HG03045 (cell line): ENCODE results near the gene CAPN14.
A peak's percentile ranks its signal among the peaks of the same experiment; 100 is the strongest.

Experiments used
- ATAC-seq: cut with Tn5 transposase; IDR thresholded peaks from one replicate; pipeline ENCODE4 v1.9.1; 2021; ENCODE audit warnings: mild to moderate bottlenecking, moderate library complexity; ENCODE audit not compliant: unreplicated experiment

The CAPN14 gene

DNA sequence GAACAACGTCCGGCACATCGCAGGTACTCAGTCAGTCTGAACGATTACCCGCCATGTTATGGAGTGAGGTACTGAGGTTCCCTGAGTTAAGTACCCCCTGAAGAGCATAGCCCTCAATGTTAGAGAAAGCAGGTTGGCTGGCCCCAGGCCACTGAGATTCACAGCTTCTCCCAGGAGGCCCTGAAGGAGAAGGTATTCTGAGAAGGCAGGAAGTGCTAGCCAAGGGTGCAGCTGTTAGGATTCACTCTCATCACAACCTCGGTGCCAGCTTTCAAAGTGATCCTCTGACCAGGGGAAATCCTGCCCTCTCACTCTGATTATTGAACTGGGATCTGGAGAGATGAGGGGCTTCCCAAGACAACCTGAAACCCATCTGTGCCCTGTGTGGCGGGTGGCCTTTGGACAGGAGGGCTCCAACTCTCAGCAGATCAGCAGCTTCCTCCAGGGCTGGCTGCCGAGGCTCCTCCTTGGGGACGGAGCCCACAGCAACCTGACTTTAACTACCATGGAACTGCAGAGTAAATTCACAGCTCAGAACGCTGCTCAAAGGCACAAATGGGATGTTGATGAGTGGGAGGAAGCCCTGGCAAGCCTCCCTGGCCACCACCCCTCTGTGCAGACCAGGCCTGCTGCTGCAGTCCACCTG lies 24.4 kb upstream of the CAPN14 start:
- no peak for ATAC-seq

- no peak for ATAC-seq
Observed at GRCh38 chr2:31240381-31241365, 23.4 kb upstream of the CAPN14 start.

- no peak for ATAC-seq
Observed at GRCh38 chr2:31239593-31240177, 22.4 kb upstream of the CAPN14 start.

DNA sequence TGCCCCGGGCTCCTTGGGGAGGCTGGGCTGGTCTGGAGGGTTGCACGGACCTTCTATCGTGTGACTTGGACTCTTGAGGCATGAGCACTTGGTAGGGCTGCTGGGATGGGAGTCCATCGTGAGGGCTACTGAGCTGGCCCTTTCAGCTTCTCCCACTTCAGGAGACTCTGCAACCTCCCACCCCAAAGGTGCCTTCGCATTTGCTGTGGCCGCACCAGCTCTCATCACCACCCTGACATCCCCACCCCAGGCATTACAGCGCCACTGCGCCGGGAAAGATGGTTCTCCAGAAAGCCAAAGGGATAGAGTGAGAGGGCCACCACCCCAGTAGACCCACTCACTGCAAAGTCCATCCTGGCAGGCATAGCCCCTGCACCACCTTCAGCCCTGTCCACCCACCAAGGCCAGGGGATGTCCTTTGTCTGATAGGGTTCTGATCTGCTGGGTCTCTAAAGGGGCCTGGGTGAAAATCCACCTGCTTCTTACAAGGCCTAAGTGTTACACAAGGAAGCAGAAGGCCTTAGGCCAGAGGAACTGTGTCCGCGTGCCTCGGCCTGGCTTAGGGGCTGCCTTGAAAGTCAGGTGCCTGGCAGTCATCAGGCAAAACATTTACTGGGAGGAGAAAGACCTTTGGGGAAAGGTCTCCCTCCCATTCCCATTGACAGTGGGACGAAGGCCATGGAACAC lies 21.7 kb upstream of the CAPN14 start:
- no peak for ATAC-seq

GRCh38 chr2:31238126-31238905 lies 21.0 kb upstream of the CAPN14 start:
- no peak for ATAC-seq

DNA sequence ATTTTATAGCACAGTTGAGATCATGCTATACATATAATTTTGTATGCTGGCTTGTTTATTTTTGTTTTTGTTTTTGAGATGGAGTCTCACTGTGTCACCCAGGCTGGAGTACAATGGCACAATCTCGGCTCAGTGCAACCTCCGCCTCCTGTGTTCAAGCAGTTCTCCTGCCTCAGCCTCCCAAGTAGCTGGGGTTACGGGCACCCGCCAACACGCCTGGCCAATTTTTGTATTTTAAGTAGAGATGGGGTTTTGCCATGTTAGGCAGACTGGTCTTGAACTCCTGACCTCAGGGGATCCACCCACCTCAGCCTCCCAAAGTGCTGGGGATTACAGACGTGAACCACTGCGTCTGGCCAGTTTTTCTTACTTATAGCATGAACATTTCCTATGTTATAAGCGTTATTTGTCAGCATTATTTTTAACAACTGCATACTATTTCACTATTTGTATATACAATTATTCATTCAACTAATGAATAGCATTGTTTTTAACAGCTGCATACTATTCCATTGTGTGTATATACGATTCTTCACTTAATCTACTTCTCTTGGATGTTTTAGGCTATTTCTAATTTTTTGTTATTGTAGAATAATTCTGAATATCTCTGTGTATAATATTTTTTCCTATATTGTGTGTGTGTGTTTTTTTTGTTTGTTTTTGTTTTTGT lies 20.2 kb upstream of the CAPN14 start:
- no peak for ATAC-seq

DNA sequence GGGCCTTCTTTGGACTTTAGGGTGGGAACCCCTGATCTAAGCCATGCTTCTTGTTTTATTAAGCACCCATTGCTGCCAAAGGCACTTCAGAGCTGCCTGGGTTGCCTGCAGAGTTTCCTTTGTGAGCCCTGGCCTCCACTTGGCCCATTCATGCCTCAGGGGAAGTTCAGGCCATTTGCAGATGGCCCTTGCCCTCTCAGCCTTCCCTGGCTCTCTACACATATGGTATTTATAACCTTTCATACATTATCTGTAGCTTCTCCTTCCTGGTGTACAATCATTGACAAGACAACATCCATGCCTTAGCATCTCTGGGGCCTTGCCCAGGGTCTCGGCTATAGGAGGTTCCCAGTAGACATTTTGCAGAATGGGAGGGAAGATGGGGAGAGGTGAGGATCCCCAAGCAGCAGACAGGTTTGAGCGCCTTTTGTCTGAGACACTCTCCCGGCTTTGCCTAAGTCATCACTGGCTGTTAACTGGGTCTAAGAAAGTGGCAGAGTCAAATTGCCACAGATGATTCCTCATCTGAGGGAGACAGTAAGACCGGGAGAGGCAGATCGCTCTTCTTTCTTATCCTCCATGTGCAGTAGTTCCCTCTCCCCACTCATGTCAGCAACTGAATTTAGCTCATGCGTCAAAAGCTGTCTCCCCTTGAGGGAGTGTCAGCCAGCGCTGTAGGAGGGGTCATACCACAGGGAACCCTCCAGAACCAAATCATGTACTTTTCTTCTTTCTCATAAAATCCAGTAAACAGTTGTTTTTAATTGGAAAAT lies 19.3 kb upstream of the CAPN14 start:
- no peak for ATAC-seq

- ATAC-seq: no peak
Observed at GRCh38 chr2:31235504-31235902, 18.2 kb upstream of the CAPN14 start.

DNA sequence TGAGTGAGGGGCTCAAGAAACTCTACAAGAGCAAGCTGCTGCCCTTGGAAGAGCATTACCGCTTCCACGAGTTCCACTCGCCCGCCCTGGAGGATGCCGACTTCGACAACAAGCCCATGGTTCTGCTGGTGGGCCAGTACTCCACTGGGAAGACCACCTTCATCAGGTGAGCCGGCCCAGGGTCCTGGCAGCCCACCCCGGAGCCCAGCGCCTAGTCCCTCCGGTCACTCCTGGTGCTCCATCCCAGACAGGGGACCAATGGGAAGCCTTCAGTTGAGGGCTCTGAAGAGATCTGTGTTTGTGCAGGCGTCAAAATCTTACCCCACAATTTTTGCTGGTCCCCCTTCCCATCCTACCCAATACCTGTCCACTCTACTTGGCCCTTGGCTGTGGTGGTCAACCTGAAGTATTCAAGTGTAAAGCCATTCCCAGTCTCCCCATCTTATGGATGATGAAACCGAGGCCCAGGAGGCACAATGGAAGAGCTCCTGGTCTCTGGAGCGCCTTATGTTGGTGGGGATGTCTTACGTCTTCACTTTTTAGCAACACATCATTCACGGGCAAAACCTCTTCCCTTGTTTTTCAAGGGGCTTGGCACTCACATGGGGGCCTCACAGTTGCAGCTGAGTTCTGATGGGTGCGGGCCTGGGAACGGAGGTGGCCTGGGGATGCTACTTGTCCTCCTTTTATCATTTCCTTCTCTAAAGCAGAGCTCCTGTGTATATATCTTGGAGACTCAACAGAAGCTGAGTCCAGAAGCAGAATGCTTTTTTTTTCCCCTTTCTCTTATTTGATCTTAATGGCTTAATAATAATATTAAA lies 17.6 kb upstream of the CAPN14 start:
- no peak for ATAC-seq

GRCh38 chr2:31233741-31234682 lies 16.7 kb upstream of the CAPN14 start, which contains the start of gene EHD3:
Gene EHD3, plus strand, starts transcription at chr2:31234152. Its CDS starts 470 bp downstream, at chr2:31234622.
- peak; percentile 90 for ATAC-seq

DNA sequence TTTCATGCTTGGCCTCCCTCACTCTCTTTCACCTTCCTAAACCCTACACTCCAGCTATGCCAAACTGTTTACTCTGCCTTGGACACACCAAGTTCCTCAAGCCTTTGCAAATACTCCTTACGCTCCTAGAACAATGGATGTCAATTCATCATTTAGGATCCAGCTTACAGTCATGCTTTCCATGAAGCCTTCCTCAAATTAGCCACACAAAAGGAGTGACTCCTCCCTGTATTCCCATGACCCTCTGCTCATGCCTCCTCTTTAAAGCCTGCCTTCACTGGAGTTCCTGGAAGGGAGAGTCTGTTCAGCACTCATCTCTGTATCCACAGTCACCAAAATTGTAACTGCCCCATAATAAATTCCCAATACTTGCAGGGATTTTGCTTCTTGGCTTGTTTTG lies 15.9 kb upstream of the CAPN14 start:
- no peak for ATAC-seq

GRCh38 chr2:31232586-31232985 lies 15.3 kb upstream of the CAPN14 start:
- no peak for ATAC-seq

GRCh38 chr2:31231571-31232302 lies 14.4 kb upstream of the CAPN14 start:
- no peak for ATAC-seq

GRCh38 chr2:31230751-31231150 lies 13.4 kb upstream of the CAPN14 start:
- no peak for ATAC-seq

DNA sequence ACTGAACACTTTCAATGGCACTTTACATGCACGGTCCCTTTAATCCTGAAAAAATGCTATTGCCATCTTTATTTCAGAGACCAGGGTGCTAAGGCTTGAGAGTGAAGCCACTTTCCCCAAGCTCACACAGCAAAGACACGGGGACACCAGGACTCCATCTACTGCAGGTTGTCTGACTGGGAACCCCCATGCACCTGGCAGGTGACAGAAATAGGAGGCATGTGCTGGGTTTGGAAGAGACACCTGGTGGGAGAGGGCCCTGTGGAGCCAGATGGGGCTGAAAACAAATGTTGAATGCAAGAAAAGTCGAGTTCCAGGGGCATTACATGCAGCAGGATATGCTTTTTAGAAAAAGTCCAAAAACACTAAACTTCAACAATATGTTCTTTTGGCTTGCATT lies 11.4 kb upstream of the CAPN14 start:
- no peak for ATAC-seq

- ATAC-seq: no peak
Observed at GRCh38 chr2:31227711-31228125, 10.4 kb upstream of the CAPN14 start.
